Dendritic cell treated with granulocyte-macrophage colony-stimulating factor and Interleukin-4, amounts not matched to agents 40 ng/mL and 50 ng/mL, for 4 days (primary cell): Measurements from ENCODE around the gene PES1.
"Not testable (repeated sequence)": the region's sequence is repeated elsewhere in the genome, so short reads cannot be mapped to it uniquely, and the experiment has no call there.

Experiments
- H3K27ac Mint-ChIP-seq: one replicate; pipeline ENCODE4 v1.8.0; 2022; ENCODE audit warnings: mild to moderate bottlenecking, mixed read lengths
- H3K27me3 Mint-ChIP-seq: one replicate; pipeline ENCODE4 v1.8.0; 2022; ENCODE audit warnings: mild to moderate bottlenecking, mixed read lengths
- H3K36me3 Mint-ChIP-seq: one replicate; pipeline ENCODE4 v1.8.0; 2022; ENCODE audit warnings: low read depth, mixed read lengths
- H3K4me1 Mint-ChIP-seq: one replicate; pipeline ENCODE4 v1.8.0; 2022; ENCODE audit warnings: low read depth, mixed read lengths
- H3K4me3 Mint-ChIP-seq: one replicate; pipeline ENCODE4 v1.8.0; 2022; ENCODE audit warnings: mild to moderate bottlenecking, moderate library complexity, mixed read lengths
- H3K9me3 Mint-ChIP-seq: one replicate; pipeline ENCODE4 v1.8.0; 2022; ENCODE audit warnings: mixed read lengths
- intact Hi-C: fragments of 100-400 bp; cut with micrococcal nuclease; formaldehyde crosslinking; loops from one replicate; pipeline ENCODE4 v1.15.0; 2022

Gene PES1

GRCh38 chr22:30603801-30604200, 12.1 kb upstream of the PES1 start:
- Mint-ChIP-seq H3K4me3 (no peak overlapping the region), H3K9me3 (no peaks in the 10 kb centered on the region), H3K27ac (no peak overlapping the region), H3K36me3 (peaks cover 14% of the 10 kb centered on the region), H3K4me1 (peaks cover 46% of the 10 kb centered on the region), H3K27me3 (no peaks in the 10 kb centered on the region)
- intact Hi-C loops, result no loop called here

DNA sequence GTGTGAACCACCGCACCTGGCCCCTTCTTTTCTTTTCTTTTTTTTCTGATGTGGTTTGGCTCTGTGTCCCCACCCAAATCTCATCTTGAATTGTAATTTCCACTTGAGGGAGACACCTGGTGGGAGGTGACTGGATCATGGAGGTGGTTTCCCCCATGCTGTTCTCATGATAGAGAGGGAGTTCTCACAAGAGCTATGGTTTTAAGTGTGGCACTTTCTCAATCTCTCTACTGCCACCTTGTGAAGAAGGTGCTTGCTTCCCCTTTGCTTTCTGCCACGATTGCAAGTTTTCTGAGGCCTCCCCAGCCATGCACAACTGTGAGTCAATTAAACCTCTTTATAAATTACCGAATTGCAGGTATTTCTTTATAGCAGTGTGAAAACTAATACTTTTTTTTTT, 10.3 kb upstream of the PES1 start:
- Mint-ChIP-seq H3K27ac (no peak overlapping the region), H3K9me3 (no peaks in the 10 kb centered on the region), H3K27me3 (no peaks in the 10 kb centered on the region), H3K4me3 (no peak overlapping the region), H3K36me3 (peaks cover 10% of the 10 kb centered on the region), H3K4me1 (peaks cover 29% of the 10 kb centered on the region)
- intact Hi-C loops, result no loop called here

DNA sequence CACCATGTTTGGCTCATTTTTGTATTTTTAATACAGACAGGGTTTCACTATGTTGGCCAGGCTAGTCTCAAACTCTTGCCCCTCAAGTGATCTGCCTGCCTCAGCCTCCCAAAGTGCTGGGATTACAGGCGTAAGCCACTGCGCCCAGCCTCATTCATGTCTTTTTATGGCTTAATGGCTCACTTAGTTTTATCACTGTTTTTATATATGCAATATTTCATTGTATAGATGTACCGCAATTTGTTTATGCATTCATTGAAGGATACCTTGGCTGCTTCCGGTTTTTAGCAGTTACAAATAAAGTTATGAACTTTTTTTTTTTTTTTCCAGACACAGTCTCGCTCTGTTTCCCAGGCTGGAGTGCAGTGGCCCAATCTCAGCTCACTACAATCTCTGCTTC, 9.8 kb upstream of the PES1 start:
- Mint-ChIP-seq H3K4me1 (peaks cover 23% of the 10 kb centered on the region), H3K9me3 (no peaks in the 10 kb centered on the region), H3K4me3 (no peak overlapping the region), H3K27ac (no peak overlapping the region), H3K27me3 (no peaks in the 10 kb centered on the region), H3K36me3 (peaks cover 5% of the 10 kb centered on the region)
- intact Hi-C loops, result no loop called here

- intact Hi-C loops, result no loop called here
- H3K4me3 Mint-ChIP-seq, result no peak overlapping the region
- no peak overlapping the region for H3K27ac Mint-ChIP-seq
- H3K27me3 Mint-ChIP-seq, result no peaks in the 10 kb centered on the region
- H3K36me3 Mint-ChIP-seq, result peaks cover 5% of the 10 kb centered on the region
- no peaks in the 10 kb centered on the region for H3K9me3 Mint-ChIP-seq
- peaks cover 18% of the 10 kb centered on the region for H3K4me1 Mint-ChIP-seq
These were observed 9.2 kb upstream of the PES1 start for GRCh38 chr22:30600921-30601320.

GRCh38 chr22:30598986-30599385, 7.3 kb upstream of the PES1 start:
- Mint-ChIP-seq H3K4me3 (no peak overlapping the region), H3K27me3 (no peaks in the 10 kb centered on the region), H3K27ac (no peak overlapping the region), H3K36me3 (peaks cover 4% of the 10 kb centered on the region), H3K4me1 (peaks cover 8% of the 10 kb centered on the region), H3K9me3 (no peaks in the 10 kb centered on the region)
- intact Hi-C loops, result no loop called here

- H3K4me1 Mint-ChIP-seq, result peaks cover 8% of the 10 kb centered on the region
- no peak overlapping the region for H3K4me3 Mint-ChIP-seq
- intact Hi-C loops, result no loop called here
- H3K36me3 Mint-ChIP-seq, result no peaks in the 10 kb centered on the region
- peaks cover 6% of the 10 kb centered on the region for H3K27me3 Mint-ChIP-seq
- H3K27ac Mint-ChIP-seq, result no peak overlapping the region
- H3K9me3 Mint-ChIP-seq, result no peaks in the 10 kb centered on the region
These were observed 5.2 kb upstream of the PES1 start for GRCh38 chr22:30596886-30597285.

GRCh38 chr22:30596199-30596598, 4.5 kb upstream of the PES1 start:
- H3K27me3 Mint-ChIP-seq, result peaks cover 6% of the 10 kb centered on the region
- H3K27ac Mint-ChIP-seq, result no peak overlapping the region
- no peaks in the 10 kb centered on the region for H3K36me3 Mint-ChIP-seq
- H3K9me3 Mint-ChIP-seq, result no peaks in the 10 kb centered on the region
- intact Hi-C loops, result no loop called here
- H3K4me1 Mint-ChIP-seq, result peaks cover 7% of the 10 kb centered on the region
- no peak overlapping the region for H3K4me3 Mint-ChIP-seq

GRCh38 chr22:30592360-30592713, 627 bp upstream of the PES1 start:
- intact Hi-C loops, result loop anchor here (1.0 kb wide), 1 partner anchor 75 kb away; the partner anchor contains the start of gene DUSP18

GRCh38 chr22:30591191-30591587, 521 bp downstream of the PES1 start:
- Mint-ChIP-seq H3K4me1 (no peaks in the 10 kb centered on the region), H3K27ac (no peak overlapping the region), H3K27me3 (peaks cover 6% of the 10 kb centered on the region), H3K9me3 (no peaks in the 10 kb centered on the region), H3K36me3 (peaks cover 38% of the 10 kb centered on the region), H3K4me3 (no peak overlapping the region)
- intact Hi-C loops, result no loop called here

More at GRCh38 chr22:30592360-30592713, 627 bp upstream of the PES1 start:
- not testable (repeated sequence) for H3K27me3 Mint-ChIP-seq, H3K4me1 Mint-ChIP-seq, H3K9me3 Mint-ChIP-seq, H3K4me3 Mint-ChIP-seq, H3K27ac Mint-ChIP-seq
- H3K36me3 Mint-ChIP-seq, result peaks cover 26% of the 10 kb centered on the region

DNA sequence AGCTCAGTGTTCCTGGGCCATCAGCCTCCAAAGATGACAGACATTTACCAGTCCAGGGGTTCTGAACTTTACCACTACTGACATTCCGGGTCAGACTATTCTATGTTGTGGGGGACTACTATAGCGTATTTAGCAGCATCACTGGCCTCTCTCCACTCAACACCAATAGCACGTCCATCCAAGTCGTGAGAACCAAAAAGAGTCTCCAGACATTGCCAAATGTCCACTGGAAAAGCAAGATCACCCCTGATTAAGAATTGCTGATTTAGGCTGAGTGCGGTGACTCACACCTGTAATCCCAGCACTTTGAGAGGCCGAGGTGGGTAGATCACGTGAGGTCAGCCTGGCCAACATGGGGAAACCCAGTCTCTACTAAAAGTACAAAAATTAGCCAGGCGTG, 5.3 kb downstream of the PES1 start:
- Mint-ChIP-seq H3K36me3 (peaks cover 86% of the 10 kb centered on the region), H3K27me3 (no peaks in the 10 kb centered on the region)

GRCh38 chr22:30584441-30584840, 7.3 kb downstream of the PES1 start:
- H3K27ac Mint-ChIP-seq, result no peak overlapping the region
- no peaks in the 10 kb centered on the region for H3K9me3 Mint-ChIP-seq
- no peak overlapping the region for H3K4me3 Mint-ChIP-seq
- intact Hi-C loops, result no loop called here
- no peaks in the 10 kb centered on the region for H3K27me3 Mint-ChIP-seq
- H3K36me3 Mint-ChIP-seq, result peaks cover 100% of the 10 kb centered on the region
- H3K4me1 Mint-ChIP-seq, result no peaks in the 10 kb centered on the region

More for the DNA sequence above, 5.3 kb downstream of the PES1 start:
- Mint-ChIP-seq H3K27ac (no peak overlapping the region), H3K9me3 (no peaks in the 10 kb centered on the region), H3K4me1 (no peaks in the 10 kb centered on the region), H3K4me3 (no peak overlapping the region)
- intact Hi-C loops, result no loop called here

GRCh38 chr22:30582788-30583545, 8.7 kb downstream of the PES1 start:
- H3K27me3 Mint-ChIP-seq, result no peaks in the 10 kb centered on the region
- H3K27ac Mint-ChIP-seq, result no peak overlapping the region
- peaks cover 100% of the 10 kb centered on the region for H3K36me3 Mint-ChIP-seq
- H3K4me3 Mint-ChIP-seq, result no peak overlapping the region
- no peaks in the 10 kb centered on the region for H3K4me1 Mint-ChIP-seq
- intact Hi-C loops, result no loop called here
- H3K9me3 Mint-ChIP-seq, result no peaks in the 10 kb centered on the region

DNA sequence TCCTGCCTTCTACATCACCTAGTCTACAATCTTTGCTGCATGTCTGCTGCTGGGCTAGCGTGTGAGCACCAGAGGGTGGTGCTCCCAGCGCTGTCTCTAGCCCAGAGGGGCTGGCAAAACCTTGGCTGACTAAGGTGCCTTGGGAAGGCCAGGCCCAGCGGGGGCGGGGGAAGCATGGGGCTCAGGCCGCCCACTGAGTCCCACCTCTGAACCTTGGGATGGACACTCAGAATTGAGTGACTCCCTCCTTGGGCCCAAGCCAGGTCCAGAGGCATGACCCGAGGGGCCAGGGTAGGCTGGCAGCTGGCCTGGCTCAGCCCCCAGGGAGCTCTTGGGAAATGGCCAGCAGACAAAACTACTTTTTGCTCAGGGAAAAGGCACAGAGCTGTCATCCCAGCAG, 9.7 kb downstream of the PES1 start:
- Mint-ChIP-seq H3K27ac (no peak overlapping the region), H3K9me3 (no peaks in the 10 kb centered on the region), H3K27me3 (no peaks in the 10 kb centered on the region), H3K36me3 (peaks cover 100% of the 10 kb centered on the region), H3K4me1 (no peaks in the 10 kb centered on the region), H3K4me3 (no peak overlapping the region)
- intact Hi-C loops, result no loop called here

- Mint-ChIP-seq H3K9me3 (no peaks in the 10 kb centered on the region), H3K4me3 (no peak overlapping the region), H3K36me3 (peaks cover 100% of the 10 kb centered on the region), H3K4me1 (no peaks in the 10 kb centered on the region), H3K27me3 (peaks cover under 1% of the 10 kb centered on the region), H3K27ac (no peak overlapping the region)
- intact Hi-C loops, result no loop called here
These were observed 10.8 kb downstream of the PES1 start for GRCh38 chr22:30580896-30581295.

- H3K36me3 Mint-ChIP-seq, result peaks cover 84% of the 10 kb centered on the region
- intact Hi-C loops, result no loop called here
These were observed 13.2 kb downstream of the PES1 start for GRCh38 chr22:30578481-30578880.

More at GRCh38 chr22:30578481-30578880, 13.2 kb downstream of the PES1 start:
- H3K27me3 Mint-ChIP-seq, result peaks cover 14% of the 10 kb centered on the region
- no peak overlapping the region for H3K4me3 Mint-ChIP-seq
- H3K9me3 Mint-ChIP-seq, result no peaks in the 10 kb centered on the region
- no peak overlapping the region for H3K27ac Mint-ChIP-seq
- no peaks in the 10 kb centered on the region for H3K4me1 Mint-ChIP-seq
